NCI-H774 (cell line): ENCODE results near the gene HMGN5.

Experiments
- DNase-seq: peaks from one replicate; lab custom pipeline; 2025; lab: John Stamatoyannopoulos, UW

The HMGN5 gene

GRCh38 chrX:81120258-81120935 is 81.3 kb downstream of the HMGN5 start:
- no peak for DNase-seq

GRCh38 chrX:81114757-81115156 is 87.0 kb downstream of the HMGN5 start:
- DNase-seq: no peak

GRCh38 chrX:81110286-81110685 is 91.4 kb downstream of the HMGN5 start:
- no peak for DNase-seq

- no peak for DNase-seq
Observed at GRCh38 chrX:81082649-81083048, 119.1 kb downstream of the HMGN5 start.
